CD4-positive, alpha-beta T cell treated with Interleukin-2 at 100 ng/mL for 4 hours (primary cell): ENCODE measurements around the gene NF2.

Experiments
- DNase-seq: peaks from one replicate; pipeline ENCODE4 v3.0.0-alpha.2; 2020; ENCODE audit warnings: low spot score

NF2 gene

DNA sequence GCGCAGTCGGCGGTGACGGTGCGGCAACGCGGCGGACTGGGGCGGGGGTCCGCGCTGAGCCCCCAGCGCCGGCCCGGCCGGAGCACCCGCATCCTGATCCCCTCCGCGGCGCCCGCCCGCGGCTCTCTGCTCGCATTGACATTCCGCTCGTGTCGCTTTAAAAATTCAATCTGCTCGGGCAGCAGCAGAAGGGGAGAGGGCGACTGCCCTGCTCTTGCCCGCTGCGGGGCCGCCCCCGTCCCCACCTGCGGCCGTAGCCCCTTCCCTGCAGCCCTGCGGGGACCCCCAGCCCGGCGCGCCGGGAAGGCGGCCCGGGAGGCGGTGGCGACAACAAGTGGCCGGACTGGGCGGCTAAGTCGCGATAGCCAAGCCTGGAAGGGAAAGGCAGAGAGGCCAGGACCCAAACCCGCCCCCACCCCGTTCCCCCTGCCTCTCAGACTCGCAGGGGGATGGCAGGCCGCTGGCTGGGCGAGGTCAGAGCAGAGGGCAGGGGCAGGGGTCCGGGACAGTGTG, 117.4 kb downstream of the NF2 start:
- no peak for DNase-seq

DNA sequence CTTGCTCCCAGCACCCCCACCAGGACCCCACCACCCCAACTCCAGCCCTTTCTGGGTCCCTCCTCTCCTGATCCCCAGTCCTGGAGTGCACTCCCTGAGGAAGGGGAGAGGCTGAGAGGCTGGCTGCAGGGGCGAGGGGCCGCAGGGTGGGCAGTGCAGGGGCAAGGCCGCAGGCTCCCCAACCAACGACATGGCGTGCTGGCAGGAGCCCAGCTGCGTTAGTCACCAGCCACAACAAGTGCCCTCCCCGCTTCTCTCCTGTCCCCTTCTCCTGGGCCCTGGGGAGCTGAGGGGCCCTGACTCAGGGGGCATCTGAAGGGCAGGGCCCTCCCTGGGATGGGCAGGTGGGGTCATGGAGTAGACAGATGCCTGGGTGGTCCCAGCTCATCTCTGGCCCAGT, 118.7 kb downstream of the NF2 start:
- DNase-seq = no peak

- no peak for DNase-seq
These were observed 119.2 kb downstream of the NF2 start for GRCh38 chr22:29722587-29722986.

GRCh38 chr22:29723766-29724165, 120.3 kb downstream of the NF2 start:
- no peak for DNase-seq

DNA sequence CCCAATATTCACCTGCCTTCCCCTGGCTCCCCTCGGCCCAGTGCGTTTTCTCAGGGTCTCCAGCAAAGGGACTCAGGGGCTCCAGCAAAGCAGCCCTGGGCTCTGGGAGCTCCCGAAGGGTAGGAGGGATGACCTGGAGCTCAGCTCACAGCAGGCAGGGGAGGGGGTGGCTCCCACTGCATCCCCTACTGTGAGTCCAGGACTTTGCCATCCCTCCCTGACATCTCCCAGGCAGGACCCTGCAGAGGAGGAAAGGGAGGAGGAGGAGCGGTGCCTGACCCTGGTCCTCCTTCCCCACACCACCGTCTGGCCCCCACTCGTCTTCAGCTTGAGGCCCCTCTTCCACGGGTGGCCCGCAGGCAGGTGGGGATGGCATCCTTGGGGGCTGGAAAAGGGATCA, 121.4 kb downstream of the NF2 start:
- no peak for DNase-seq

DNA sequence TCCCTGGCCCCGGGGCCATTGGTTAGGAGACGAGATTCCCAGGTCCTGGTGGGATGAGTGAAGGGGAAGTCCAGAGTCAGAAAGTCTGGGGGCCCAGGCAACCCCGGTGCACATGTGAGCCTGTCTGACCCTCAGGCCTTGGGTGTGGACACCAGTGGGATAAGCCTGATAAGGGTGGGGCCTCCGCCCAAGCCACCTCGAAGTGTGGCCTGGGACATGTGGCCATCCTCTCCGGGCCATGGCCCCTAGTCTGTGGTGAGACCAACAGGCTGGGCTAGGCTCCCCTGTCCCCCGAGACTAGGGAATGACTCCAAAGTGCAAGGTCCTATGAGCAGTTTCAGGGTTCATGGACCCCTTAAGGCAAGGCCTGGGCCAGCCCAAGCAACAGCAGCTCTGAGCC, 122.7 kb downstream of the NF2 start:
- no peak for DNase-seq

DNA sequence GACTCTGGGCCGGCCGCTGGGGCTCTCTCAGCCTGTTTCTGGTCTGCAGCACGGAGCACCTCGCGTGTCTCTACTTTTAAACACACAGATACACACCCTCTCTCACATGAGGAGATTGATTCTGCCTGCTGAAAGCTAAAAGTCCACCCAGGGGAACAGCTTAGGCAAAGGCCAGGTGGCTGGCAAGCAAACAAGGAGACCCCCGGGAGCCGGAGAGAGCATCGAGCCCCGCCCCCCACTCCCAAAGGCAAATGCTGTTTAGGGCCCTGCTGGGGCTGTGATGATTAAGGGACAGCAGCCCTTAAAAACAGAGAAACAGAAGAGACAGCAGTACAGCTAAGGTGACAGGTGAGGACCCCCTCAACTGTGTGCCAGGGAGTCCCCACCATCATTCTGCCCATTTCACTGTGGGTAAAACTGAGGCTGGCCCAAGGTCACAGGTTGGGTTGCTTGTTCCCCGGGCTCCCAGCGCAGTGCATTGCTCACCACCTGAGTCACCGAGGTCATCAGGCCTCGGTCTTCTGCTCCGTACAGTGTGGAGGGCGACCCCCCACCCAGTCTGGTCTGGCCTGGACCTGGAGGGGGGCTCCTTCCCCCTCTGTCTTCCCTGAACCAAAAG, 123.2 kb downstream of the NF2 start:
- no peak for DNase-seq

DNA sequence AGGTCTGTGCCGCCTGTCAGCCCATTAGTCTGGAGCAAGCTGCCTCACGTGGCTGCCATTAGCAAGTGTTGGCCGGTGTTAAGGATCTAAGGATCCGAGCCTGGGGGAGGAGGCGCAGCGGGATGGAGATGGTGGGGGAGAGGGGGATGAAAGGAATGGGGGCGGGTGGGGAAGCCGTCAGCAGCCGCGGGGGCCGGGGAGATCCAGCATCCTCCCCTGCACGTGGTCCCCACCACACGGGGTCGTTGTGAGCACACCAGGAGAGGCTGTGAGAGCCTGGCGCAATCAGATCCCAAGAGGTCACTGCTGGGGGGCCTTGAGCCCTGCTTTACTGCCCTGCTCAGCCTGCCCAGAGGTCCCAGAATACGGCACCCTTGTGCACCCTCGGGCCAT, 123.7 kb downstream of the NF2 start:
- DNase-seq = no peak

DNA sequence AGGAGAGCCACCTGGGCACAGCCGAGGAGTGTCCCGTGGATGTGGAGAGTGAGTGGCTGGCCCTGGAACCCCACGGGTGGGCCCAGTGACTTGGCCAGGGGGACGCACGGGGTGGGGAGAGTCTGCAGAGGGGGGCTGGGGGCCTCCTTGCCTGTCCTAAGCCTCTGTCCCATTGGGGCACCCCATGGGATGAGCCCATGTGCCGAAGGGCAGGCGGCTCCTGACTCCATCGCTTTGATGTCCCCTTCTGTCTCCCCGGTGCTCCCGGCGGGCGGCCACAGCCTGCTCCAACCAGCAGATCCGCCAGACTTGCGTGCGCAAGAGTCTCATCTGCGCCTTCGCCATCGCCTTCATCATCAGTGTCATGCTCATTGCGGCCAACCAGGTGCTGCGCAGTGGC, 125.7 kb downstream of the NF2 start:
- DNase-seq = no peak

DNA sequence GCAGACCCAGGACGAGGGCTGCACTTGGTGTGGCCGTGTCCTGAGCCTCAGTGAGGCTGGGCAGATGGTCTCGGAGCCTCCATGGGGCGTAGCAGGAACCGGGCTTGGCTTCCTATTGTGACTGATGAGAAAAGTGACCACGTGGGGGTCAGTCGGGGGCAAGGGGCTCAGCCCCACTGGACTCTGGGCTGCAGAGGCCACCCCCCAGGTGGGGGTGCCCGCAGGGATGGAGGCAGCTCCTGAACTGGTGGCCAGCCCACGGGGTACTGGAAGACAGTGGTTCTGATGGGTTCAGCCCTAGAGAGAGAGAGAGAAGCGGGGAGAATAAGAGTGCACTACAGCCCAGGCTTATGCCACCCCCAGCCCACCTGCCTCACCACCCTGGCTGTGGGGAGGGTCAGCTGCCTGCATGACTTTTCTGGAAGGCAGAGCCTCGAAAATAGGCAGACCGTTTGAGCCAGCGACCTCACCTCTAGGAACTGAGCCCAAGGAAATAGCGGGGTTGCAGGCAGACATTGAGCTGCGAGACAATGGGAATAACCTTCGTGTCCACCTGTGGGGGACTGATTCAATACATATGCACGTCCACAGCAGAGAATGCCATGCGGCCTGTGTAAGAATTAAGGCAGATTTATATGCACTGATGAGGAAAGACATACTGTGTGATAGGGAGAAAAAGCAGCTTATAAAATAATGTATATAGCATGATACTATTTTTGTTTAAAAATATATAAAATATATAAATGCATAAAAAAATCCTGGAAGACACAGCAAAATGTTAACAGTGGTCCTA, 127.8 kb downstream of the NF2 start:
- DNase-seq = no peak

DNA sequence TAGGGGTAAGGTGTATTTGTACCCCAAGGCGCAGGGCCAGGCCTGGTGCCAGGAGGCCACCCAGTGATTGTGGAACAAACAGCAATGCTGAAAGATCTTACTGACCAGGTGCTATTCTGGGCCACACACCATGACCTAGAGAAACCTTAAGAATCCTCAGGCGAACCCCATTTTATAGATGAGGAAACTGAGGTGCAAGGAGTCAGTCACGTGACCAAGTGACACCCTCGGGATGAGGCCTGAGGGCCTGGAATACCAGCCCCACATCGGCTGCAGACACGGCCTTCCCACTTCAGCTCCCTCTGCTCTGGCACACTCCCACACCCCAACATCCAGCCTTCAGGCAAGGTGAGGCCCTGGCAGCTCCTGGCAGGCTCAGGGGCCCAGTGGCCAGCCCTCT, 129.4 kb downstream of the NF2 start:
- DNase-seq = no peak

- no peak for DNase-seq
These were observed 130.1 kb downstream of the NF2 start for GRCh38 chr22:29733362-29734201.

GRCh38 chr22:29734406-29734805, 131.0 kb downstream of the NF2 start:
- DNase-seq = no peak

DNA sequence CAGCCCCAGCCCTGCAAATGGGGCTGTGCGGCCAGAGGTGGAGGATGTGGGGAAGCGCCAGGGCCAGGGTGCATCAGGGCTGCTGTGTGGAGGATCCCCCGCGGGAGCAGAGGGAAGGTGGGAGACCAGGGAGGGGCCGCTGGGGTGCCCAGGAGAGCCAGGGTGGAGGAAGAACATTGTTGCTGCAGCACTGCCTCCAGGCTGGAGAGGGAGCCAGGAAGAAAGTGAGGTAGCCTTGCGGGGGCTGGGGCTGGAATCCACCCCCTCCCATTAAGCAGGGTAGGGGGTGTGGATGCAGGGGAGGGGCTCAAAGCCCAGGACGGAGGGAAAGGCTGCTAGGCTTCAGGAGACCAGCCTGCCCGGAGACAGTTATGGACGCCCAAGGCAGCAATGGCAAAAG, 131.4 kb downstream of the NF2 start:
- DNase-seq = no peak

DNA sequence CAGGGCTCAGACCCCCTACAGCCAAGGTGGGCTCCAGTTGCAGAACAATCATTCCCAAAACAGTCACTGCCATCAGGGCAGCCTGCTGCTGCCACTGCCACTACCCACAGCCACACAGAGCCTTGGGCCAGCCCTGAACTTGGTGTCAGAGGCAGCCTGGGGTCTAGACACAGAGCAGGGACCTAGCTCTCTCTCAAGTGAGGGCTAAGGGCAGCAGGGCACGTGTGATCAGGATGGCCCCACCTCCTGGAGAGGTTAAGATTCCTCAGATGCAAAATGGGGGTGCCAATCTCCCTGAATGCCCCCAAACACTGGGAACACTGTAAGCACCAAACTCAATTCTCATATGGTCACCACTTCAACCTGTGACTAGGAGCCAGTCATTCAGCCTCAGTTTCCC, 132.0 kb downstream of the NF2 start:
- no peak for DNase-seq

- DNase-seq = no peak
These were observed 134.1 kb downstream of the NF2 start for GRCh38 chr22:29737251-29738117.

DNA sequence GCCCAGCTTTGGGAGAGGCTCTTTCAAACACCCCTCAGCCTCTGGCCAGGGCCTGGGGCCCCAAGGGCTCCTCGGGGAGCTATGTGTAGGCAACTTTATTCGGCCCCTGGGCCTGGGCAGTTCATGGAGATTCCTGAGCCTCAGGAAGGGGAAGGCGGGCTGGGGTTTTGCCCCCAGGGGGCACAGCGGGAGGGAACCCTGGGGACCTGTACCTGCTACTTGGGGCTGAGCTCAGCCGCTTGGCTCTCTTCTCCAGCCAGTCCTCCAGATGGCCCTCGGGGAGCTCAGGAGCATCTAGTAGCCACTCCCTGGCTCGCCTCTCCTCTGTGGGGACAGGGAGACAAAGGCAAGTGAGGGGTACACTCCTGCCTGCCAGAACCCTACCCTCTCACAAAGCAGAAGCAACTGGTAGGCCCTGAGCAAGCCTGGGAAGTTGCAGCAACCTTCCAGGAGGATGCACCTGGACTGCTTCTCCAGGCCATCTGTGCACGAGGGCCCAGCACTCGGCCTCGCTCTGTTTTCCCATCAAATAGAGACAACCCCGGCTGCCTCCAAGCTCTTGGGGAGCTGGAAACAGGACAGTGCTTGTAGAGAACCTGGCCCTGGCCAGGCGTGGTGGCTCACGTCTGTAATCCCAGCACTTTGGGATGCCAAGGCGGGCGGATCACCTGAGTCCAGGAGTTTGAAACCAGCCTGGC, 134.8 kb downstream of the NF2 start:
- DNase-seq = no peak

GRCh38 chr22:29739346-29739875, 136.0 kb downstream of the NF2 start:
- no peak for DNase-seq

GRCh38 chr22:29740216-29740615, 136.8 kb downstream of the NF2 start:
- DNase-seq = no peak

DNA sequence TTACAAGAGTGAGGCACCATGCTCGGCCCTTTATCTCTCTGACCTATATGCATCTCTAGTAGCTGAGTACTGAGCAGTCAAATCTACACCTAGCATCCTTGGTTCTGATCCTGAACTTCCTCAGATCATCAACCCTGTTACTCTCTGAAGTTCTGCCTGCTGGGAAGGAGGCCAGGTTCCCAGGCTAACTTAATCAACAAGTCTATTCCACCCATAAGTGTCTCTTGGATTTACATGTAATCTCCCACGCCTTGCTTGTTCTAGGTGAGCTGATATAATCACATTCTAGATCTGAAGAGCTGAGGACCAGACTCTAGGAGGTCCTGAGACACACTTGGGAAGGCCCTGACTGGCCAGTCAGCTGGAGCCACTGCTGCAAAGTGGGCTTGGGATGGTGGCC, 138.5 kb downstream of the NF2 start:
- no peak for DNase-seq

- no peak for DNase-seq
These were observed 138.9 kb downstream of the NF2 start for GRCh38 chr22:29742326-29742725.
